ENCODE data around the gene NPAS2. TPM values are rescaled to one million over a fixed set of nuclear protein-coding genes. Genes with fewer than 3 reads are reported as not detected.

NPAS2 gene
- total RNA-seq, 1 donor from 2014 or later, result 10.7 TPM

DNA sequence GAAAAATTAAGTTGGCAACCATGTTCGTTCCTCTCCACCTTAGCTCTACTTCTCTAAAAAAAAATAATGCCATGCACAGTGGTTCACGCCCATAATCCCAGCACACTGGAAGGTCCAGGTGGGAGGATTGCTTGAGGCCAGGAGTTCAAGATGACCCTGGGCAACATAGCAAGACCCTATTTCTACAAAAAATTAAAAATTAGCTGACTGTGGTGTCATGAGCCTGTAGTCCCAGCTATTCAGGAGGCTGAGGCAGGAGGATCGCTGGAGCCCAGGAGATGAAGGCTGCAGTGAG is 40.1 kb upstream of the NPAS2 start:
- Mint-ChIP-seq H3K9me3 (no peaks in the 10 kb centered on the region), H3K4me1 (ENCODE audit: unreplicated experiment) (peaks cover 10% of the 10 kb centered on the region), H3K27me3 (no peaks in the 10 kb centered on the region), H3K36me3 (no peaks in the 10 kb centered on the region), H3K27ac (no peak overlapping the region), H3K4me3 (no peak overlapping the region)
- TF ChIP-seq, protein P1, sequence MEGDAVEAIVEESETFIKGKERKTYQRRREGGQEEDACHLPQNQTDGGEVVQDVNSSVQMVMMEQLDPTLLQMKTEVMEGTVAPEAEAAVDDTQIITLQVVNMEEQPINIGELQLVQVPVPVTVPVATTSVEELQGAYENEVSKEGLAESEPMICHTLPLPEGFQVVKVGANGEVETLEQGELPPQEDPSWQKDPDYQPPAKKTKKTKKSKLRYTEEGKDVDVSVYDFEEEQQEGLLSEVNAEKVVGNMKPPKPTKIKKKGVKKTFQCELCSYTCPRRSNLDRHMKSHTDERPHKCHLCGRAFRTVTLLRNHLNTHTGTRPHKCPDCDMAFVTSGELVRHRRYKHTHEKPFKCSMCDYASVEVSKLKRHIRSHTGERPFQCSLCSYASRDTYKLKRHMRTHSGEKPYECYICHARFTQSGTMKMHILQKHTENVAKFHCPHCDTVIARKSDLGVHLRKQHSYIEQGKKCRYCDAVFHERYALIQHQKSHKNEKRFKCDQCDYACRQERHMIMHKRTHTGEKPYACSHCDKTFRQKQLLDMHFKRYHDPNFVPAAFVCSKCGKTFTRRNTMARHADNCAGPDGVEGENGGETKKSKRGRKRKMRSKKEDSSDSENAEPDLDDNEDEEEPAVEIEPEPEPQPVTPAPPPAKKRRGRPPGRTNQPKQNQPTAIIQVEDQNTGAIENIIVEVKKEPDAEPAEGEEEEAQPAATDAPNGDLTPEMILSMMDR (conservative IDR thresholded peaks at IDR 0.05), result no peak
- DNase-seq (ENCODE audit: extremely low spot score, unreplicated experiment), result no peak

DNA sequence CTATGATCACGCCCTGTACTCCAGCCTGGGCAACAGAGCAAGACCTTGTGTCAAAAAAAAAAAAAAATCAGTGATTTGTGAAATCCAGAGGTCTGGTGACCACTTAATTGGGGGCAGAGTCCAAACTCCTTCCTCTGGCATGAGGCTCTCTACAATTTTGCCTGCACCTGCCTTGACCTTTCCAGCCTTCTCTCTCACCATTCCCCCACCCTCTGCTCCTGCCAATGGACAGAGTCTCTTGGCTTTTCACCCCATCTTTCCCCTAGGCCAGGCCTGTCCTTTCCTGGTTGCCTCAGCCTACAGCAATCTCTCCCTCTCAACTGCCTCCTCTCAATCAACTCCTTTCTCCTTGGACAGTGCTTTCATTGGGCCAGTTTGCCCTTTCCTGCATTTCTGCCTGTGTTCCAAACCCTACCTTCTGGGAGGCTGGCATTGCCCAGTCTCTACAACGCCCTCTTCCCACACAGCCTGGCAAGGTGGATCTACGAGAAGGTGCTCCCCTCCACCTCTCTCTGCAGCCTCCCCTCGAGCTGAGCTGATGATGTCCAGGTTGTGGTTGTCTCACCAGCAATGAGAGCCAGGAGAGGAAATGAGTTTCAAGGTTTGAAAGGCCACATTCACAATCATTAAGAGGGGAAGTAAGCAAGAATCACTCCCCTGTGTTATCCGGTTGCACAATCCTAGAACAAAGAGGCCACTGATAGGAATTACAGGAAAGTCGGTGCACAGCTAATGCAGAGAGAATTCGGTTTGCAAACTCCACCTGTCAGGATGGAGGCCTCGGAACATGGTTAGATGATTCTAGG is 39.5 kb upstream of the NPAS2 start:
- TF ChIP-seq, protein P1 (conservative IDR thresholded peaks at IDR 0.05), result no peak
- H3K27me3 Mint-ChIP-seq, result no peaks in the 10 kb centered on the region
- H3K27ac Mint-ChIP-seq, result peak overlapping the region; percentile 65
- no peak overlapping the region for H3K4me3 Mint-ChIP-seq
- H3K9me3 Mint-ChIP-seq, result no peaks in the 10 kb centered on the region
- DNase-seq (ENCODE audit: extremely low spot score, unreplicated experiment), result no peak
- H3K4me1 Mint-ChIP-seq (ENCODE audit: unreplicated experiment), result peaks cover 10% of the 10 kb centered on the region
- no peaks in the 10 kb centered on the region for H3K36me3 Mint-ChIP-seq

DNA sequence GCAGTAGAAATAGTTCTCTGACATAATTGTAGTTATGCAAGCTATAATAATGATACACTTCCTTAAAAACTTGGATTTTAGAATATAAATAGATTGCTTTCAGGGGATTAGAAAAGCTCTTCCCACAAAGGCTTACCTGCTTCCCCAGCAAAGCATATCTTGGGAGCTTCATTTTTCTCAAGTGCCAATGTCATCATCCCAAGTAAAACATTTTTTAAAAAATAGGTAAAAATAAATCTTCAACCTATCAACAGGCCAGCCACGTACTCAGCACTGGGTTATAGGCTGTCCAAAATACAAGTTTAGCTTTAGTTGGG is 39.0 kb upstream of the NPAS2 start:
- Mint-ChIP-seq H3K9me3 (no peaks in the 10 kb centered on the region), H3K27ac (no peak overlapping the region), H3K4me3 (no peak overlapping the region), H3K27me3 (no peaks in the 10 kb centered on the region), H3K36me3 (no peaks in the 10 kb centered on the region), H3K4me1 (ENCODE audit: unreplicated experiment) (peaks cover 10% of the 10 kb centered on the region)
- TF ChIP-seq, protein P1 (conservative IDR thresholded peaks at IDR 0.05), result no peak
- DNase-seq (ENCODE audit: extremely low spot score, unreplicated experiment), result no peak

DNA sequence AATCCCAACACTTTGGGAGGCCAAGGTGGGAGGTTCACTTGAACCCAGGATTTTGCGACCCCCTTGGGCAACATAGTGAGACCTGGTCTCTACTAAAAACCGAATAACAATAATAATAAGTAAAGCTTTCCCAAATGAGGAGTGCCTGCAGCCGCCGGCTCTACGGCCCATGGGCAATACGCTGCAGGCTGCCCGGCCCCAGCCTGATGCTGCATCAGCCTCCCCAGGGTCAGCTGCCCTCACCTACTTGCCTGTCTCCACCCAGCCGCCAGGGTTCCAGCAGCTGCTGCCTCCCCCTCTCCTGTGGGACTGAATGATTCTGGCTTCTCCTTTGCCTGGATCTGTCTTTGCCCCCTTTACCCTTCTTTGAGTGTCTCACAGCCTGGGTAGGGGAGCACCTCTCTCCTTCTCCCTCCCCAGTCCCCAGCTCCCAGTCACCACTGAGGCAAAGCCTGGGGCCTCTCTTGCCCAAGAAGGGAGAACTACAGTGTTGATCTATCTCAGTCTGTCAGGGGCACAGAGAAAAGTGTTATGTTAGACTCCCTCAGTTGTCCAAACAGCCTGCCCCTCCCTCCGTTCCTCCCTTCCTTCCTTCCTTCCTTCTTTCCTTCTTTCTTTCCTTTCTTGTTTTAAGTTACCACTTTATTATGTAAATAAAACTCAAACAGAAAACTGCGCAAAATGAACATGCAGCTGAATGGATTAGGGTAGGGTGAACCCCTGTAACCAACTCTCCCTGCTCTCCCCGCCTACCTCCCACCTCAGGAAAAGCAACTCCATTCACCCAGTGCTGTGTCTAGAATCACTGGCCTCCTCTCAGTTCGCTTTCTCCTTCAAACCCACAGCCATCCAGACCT is 38.2 kb upstream of the NPAS2 start:
- Mint-ChIP-seq H3K4me3 (no peak overlapping the region), H3K27ac (no peak overlapping the region), H3K9me3 (no peaks in the 10 kb centered on the region), H3K36me3 (no peaks in the 10 kb centered on the region), H3K4me1 (ENCODE audit: unreplicated experiment) (peaks cover 10% of the 10 kb centered on the region), H3K27me3 (no peaks in the 10 kb centered on the region)
- DNase-seq (ENCODE audit: extremely low spot score, unreplicated experiment), result no peak
- TF ChIP-seq, protein P1 (conservative IDR thresholded peaks at IDR 0.05), result no peak

DNA sequence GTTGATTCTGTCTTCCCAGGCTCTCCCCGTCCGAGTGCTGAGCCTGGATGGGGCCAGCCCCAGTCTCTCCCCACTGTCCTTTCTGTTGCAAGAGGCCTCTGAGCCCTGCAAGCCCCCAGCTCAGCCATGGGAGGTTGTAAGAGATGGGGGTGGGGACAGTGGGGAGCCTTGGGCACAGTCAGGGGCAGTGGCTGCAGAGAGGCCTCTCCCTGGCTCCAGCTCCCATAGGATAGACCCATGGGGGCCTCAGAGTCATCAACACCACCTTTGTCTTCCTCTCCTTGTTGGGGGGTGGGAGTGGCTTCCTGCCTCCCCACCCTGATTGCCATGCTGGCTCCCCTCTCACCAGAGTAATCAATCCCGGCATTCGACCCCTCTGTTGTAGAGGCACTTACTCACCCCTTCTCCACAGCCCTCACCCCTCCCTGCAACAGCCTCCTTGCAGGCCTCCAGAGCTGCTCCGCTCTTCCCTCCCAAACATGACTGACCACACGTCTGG is 37.5 kb upstream of the NPAS2 start:
- DNase-seq (ENCODE audit: extremely low spot score, unreplicated experiment), result no peak
- Mint-ChIP-seq H3K9me3 (no peaks in the 10 kb centered on the region), H3K4me1 (ENCODE audit: unreplicated experiment) (peaks cover 10% of the 10 kb centered on the region), H3K4me3 (no peak overlapping the region), H3K36me3 (no peaks in the 10 kb centered on the region), H3K27me3 (no peaks in the 10 kb centered on the region), H3K27ac (no peak overlapping the region)
- TF ChIP-seq, protein P1 (conservative IDR thresholded peaks at IDR 0.05), result no peak

All from type B pancreatic cell (in vitro differentiated cells).